Measurements from ENCODE around the gene PALM. TPM values are rescaled to one million over a fixed set of nuclear protein-coding genes. Genes with fewer than 3 reads are reported as not detected.

PALM gene
- total and polyA plus RNA-seq, 9 of the 15 experiments (the other 6 are each of a cell fraction or from before 2014, with no cell fraction given), result 0.04 to 6.6 (median 1.7) TPM

GRCh38 chr19:679418-680286, 29.1 kb upstream of the PALM start (continued):
- TF ChIP-seq, protein P1, sequence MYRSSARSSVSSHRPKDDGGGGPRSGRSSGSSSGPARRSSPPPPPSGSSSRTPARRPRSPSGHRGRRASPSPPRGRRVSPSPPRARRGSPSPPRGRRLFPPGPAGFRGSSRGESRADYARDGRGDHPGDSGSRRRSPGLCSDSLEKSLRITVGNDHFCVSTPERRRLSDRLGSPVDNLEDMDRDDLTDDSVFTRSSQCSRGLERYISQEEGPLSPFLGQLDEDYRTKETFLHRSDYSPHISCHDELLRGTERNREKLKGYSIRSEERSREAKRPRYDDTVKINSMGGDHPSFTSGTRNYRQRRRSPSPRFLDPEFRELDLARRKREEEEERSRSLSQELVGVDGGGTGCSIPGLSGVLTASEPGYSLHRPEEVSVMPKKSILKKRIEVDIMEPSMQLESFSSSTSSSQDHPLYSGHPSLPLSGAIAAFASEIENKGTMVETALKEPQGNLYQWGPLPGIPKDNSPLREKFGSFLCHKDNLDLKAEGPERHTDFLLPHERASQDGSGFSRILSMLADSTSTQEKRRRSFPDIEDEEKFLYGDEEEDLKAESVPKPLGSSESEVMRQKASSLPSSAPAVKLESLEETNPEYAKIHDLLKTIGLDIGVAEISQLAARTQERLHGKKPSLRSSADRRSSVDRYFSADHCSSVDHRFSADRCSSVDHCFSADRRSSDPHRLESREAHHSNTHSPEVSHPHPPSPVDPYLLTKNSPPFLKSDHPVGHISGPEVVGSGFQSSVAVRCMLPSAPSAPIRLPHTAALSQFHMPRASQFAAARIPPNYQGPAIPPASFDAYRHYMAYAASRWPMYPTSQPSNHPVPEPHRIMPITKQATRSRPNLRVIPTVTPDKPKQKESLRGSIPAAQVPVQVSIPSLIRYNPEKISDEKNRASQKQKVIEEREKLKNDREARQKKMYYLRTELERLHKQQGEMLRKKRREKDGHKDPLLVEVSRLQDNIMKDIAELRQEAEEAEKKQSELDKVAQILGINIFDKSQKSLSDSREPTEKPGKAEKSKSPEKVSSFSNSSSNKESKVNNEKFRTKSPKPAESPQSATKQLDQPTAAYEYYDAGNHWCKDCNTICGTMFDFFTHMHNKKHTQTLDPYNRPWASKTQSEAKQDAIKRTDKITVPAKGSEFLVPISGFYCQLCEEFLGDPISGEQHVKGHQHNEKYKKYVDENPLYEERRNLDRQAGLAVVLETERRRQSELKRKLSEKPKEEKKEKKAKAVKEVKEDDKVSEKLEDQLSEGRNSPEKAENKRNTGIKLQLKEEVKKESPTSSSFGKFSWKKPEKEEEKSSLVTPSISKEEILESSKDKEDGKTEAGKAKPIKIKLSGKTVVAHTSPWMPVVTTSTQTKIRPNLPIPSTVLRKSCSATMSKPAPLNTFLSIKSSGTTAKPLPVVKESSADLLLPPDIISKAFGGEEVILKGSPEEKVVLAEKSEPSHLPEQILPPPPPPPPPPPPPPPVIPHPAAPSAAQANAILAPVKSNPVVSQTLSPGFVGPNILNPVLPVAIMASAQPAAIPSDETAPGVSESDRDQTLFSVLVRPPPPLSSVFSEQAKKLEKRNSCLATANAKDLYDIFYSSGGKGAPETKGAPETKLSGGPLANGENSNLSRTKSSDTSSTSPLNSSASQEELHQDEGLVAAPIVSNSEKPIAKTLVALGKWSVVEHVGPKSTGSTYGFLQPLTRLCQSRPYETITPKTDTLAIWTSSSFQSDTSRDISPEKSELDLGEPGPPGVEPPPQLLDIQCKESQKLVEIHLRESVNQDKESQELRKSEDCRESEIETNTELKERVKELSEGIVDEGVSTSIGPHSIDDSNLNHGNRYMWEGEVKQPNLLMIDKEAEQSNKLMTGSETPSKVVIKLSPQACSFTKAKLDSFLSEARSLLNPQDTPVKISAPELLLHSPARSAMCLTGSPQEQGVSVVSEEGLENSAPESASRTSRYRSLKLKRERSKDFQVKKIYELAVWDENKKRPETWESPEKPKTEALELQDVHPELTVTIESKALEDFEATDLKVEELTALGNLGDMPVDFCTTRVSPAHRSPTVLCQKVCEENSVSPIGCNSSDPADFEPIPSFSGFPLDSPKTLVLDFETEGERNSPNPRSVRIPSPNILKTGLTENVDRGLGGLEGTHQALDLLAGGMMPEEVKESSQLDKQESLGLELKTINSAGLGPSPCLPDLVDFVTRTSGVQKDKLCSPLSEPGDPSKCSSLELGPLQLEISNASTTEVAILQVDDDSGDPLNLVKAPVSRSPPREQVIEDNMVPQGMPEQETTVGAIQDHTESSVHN (IDR thresholded peaks at IDR 0.05; ENCODE audit: borderline replicate concordance in 1 of 2, low read depth in 1 of 2), result no peak
- no peak for TF ChIP-seq SREBF1 (IDR thresholded peaks at IDR 0.05; ENCODE audit: borderline replicate concordance, low read depth, low read length)
- TF ChIP-seq, protein P2, sequence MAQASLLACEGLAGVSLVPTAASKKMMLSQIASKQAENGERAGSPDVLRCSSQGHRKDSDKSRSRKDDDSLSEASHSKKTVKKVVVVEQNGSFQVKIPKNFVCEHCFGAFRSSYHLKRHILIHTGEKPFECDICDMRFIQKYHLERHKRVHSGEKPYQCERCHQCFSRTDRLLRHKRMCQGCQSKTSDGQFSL (CRISPR knock-in tag; IDR thresholded peaks at IDR 0.05), result no peak
- TF ChIP-seq, protein P2 (tag; IDR thresholded peaks at IDR 0.05), result peak in 1 of 2 experiments; percentile 82; a peak in 2 of 4 replicates
- TF ChIP-seq LARP7 (IDR thresholded peaks at IDR 0.05), result no peak
- no peak for TF ChIP-seq ZNF274 (IDR thresholded peaks at IDR 0.05; ENCODE audit: borderline replicate concordance, low read depth, low read length)
- TF ChIP-seq NCOA6 (IDR thresholded peaks at IDR 0.05), result no peak
- no peak for TF ChIP-seq NCOA2 (IDR thresholded peaks at IDR 0.05; ENCODE audit: partially characterized antibody in 2 of 2)
- no peak for TF ChIP-seq CSDE1 (IDR thresholded peaks at IDR 0.05)
- TF ChIP-seq BHLHE40 (IDR thresholded peaks at IDR 0.05; ENCODE audit: low read length), result no peak
- TF ChIP-seq FOXP1 (CRISPR knock-in tag; IDR thresholded peaks at IDR 0.05), result no peak
- TF ChIP-seq MTA3 (IDR thresholded peaks at IDR 0.05; ENCODE audit: borderline replicate concordance), result no peak
- TF ChIP-seq ETV6 (IDR thresholded peaks at IDR 0.05; ENCODE audit: borderline replicate concordance in 1 of 2, low read depth in 2 of 2, low read length in 1 of 2), result no peak
- no peak for TF ChIP-seq ETV6 (CRISPR knock-in tag; IDR thresholded peaks at IDR 0.05; ENCODE audit: borderline replicate concordance)
- no peak for TF ChIP-seq SMAD1 (IDR thresholded peaks at IDR 0.05; ENCODE audit: low read depth, low read length, partially characterized antibody)
- no peak for TF ChIP-seq POLR3G (IDR thresholded peaks at IDR 0.05; ENCODE audit: extremely low read depth, insufficient read length, insufficient replicate concordance)

Data from K562 (cell line).